Mesendoderm (in vitro differentiated cells): ENCODE results near the gene WDR37.

Experiments used
- DNase-seq: peaks from one replicate; pipeline ENCODE4 v3.0.0; 2013
- H2AK5ac ChIP-seq: 2 replicates; pipeline ENCODE4 v1.6.1; 2013; ENCODE audit warnings: low read length, inconsistent platforms
- H2BK120ac ChIP-seq: 2 replicates; pipeline ENCODE4 v1.6.1; 2013; ENCODE audit warnings: low read depth, mild to moderate bottlenecking, low read length, moderate library complexity, mixed read lengths
- H2BK15ac ChIP-seq: replicated peaks from 2 replicates; pipeline ENCODE4 v1.6.1; 2013; ENCODE audit warnings: low read depth, mild to moderate bottlenecking, moderate library complexity
- H2BK5ac ChIP-seq: 2 replicates; pipeline ENCODE4 v1.6.1; 2013; ENCODE audit warnings: low read length, inconsistent platforms
- H3K18ac ChIP-seq: 2 replicates; pipeline ENCODE4 v1.6.1; 2013; ENCODE audit warnings: mild to moderate bottlenecking, low read length, mixed read lengths
- H3K23ac ChIP-seq: one replicate; pipeline ENCODE4 v1.6.1; 2013; ENCODE audit warnings: low read length
- H3K27ac ChIP-seq: 2 replicates; pipeline ENCODE4 v1.5.1; 2013; ENCODE audit warnings: low read depth, mild to moderate bottlenecking, inconsistent platforms, low read length, moderate library complexity
- H3K27me3 ChIP-seq: 2 replicates; pipeline ENCODE4 v1.6.1; 2013; ENCODE audit warnings: low read length, control low read depth, mild to moderate bottlenecking, inconsistent platforms; ENCODE audit not compliant: insufficient read depth, poor library complexity
- H3K36me3 ChIP-seq: 2 replicates; pipeline ENCODE4 v1.6.1; 2013; ENCODE audit warnings: low read length, inconsistent platforms; ENCODE audit not compliant: control insufficient read depth, insufficient read depth
- H3K4ac ChIP-seq: one replicate; pipeline ENCODE4 v1.6.1; 2013; ENCODE audit warnings: low read depth, mild to moderate bottlenecking, low read length, moderate library complexity
- H3K4me1 ChIP-seq: 2 replicates; pipeline ENCODE4 v1.6.1; 2013; ENCODE audit warnings: low read depth, low read length, inconsistent platforms; ENCODE audit not compliant: control insufficient read depth
- H3K4me2 ChIP-seq: 2 replicates; pipeline ENCODE4 v1.6.1; 2013; ENCODE audit warnings: low read length
- H3K4me3 ChIP-seq: 2 replicates; pipeline ENCODE4 v1.5.1; 2013; ENCODE audit warnings: mild to moderate bottlenecking, low read length
- H3K56ac ChIP-seq: one replicate; pipeline ENCODE4 v1.6.1; 2013; ENCODE audit warnings: low read length
- H3K79me1 ChIP-seq: 2 replicates; pipeline ENCODE4 v1.6.1; 2013; ENCODE audit warnings: low read length, inconsistent platforms
- H3K79me2 ChIP-seq: 2 replicates; pipeline ENCODE4 v1.6.1; 2013; ENCODE audit warnings: mild to moderate bottlenecking, low read length; ENCODE audit not compliant: control insufficient read depth, insufficient read depth
- H3K9ac ChIP-seq: 2 replicates; pipeline ENCODE4 v1.6.1; 2013; ENCODE audit warnings: low read length, inconsistent platforms
- H4K5ac ChIP-seq: one replicate; pipeline ENCODE4 v1.6.1; 2013; ENCODE audit warnings: low read length
- H4K8ac ChIP-seq: one replicate; pipeline ENCODE4 v1.6.1; 2013; ENCODE audit warnings: low read depth, mild to moderate bottlenecking, control low read depth, low read length, moderate library complexity
- WGBS: extraction: QIAGEN DNeasy Blood & Tissue Kit; methylation state at CpG from one replicate; pipeline ENCODE4 v1.1.7; 2013; ENCODE audit warnings: low lambda C conversion rate, missing lambda C conversion rate; ENCODE audit not compliant: insufficient coverage; ENCODE audit errors: extremely low coverage; 5-methylcytosine and 5-hydroxymethylcytosine counted together

WDR37 gene

GRCh38 chr10:1054684-1055083, 1.5 kb upstream of the WDR37 start:
- H4K5ac ChIP-seq: no peak overlapping the region
- H2BK120ac ChIP-seq: no peak overlapping the region
- H3K79me2 ChIP-seq: peaks cover 56% of the 10 kb centered on the region
- no peak overlapping the region for H2BK5ac ChIP-seq
- DNase-seq: no peak
- H3K27me3 ChIP-seq: no peaks in the 10 kb centered on the region
- H3K36me3 ChIP-seq: no peaks in the 10 kb centered on the region
- H2BK15ac ChIP-seq: no peak overlapping the region
- peaks cover 17% of the 10 kb centered on the region for H3K79me1 ChIP-seq
- no peak overlapping the region for H3K4me3 ChIP-seq
- H3K4me1 ChIP-seq: peaks cover 2% of the 10 kb centered on the region
- peak overlapping the region; percentile 38 for H3K9ac ChIP-seq
- H3K18ac ChIP-seq: no peak overlapping the region
- H2AK5ac ChIP-seq: no peak overlapping the region
- no peak overlapping the region for H3K4ac ChIP-seq
- WGBS: no CpG with 5 or more reads among the region's 6 CpGs
- peak overlapping the region; percentile 76 for H3K56ac ChIP-seq
- H3K23ac ChIP-seq: no peak overlapping the region
- no peak overlapping the region for H3K27ac ChIP-seq
- peak overlapping the region; percentile 14 for H3K4me2 ChIP-seq
- H4K8ac ChIP-seq: no peak overlapping the region

DNA sequence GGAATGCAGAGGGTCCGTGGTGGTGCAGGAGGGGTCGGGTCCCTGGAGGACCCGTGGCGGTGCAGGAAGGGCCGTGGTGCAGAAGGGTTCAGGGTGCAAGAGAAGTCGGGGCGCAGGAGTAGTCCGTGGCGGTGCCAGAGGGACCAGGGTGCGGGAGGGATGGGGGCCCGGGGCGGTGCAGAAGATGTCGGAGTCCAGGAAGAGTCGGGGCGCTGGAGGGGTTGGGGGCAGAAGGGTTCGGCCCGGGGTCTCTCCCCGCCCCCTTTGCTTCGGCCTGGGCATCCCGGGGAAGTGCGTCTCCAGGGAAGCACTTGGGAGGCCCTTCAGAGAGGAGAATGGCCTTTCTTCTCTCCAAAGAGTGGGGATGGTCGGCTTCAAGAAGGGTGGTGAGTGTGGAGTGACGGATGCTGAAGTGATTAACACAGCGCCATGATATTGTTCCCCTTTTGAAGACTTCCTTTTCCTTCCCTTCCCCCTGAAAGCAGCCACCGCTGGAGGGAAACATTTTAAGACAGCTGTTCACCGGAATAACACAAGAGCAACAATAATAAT, 997 bp downstream of the WDR37 start:
- H2BK15ac ChIP-seq: no peak overlapping the region
- H3K36me3 ChIP-seq: no peaks in the 10 kb centered on the region
- peak overlapping the region; percentile 52 for H3K4me3 ChIP-seq
- H4K8ac ChIP-seq: no peak overlapping the region
- no peaks in the 10 kb centered on the region for H3K27me3 ChIP-seq
- H3K79me1 ChIP-seq: peaks cover 24% of the 10 kb centered on the region
- no peak overlapping the region for H2BK5ac ChIP-seq
- no CpG with 5 or more reads among the region's 26 CpGs for WGBS
- no peak overlapping the region for H3K4ac ChIP-seq
- H3K27ac ChIP-seq: no peak overlapping the region
- H3K9ac ChIP-seq: peak overlapping the region; percentile 73
- H3K4me1 ChIP-seq: no peaks in the 10 kb centered on the region
- peak; percentile 35 for DNase-seq
- H2AK5ac ChIP-seq: no peak overlapping the region
- H3K18ac ChIP-seq: no peak overlapping the region
- H3K79me2 ChIP-seq: peaks cover 59% of the 10 kb centered on the region
- no peak overlapping the region for H4K5ac ChIP-seq
- peak overlapping the region; percentile 88 for H3K56ac ChIP-seq
- no peak overlapping the region for H3K23ac ChIP-seq
- H2BK120ac ChIP-seq: no peak overlapping the region
- H3K4me2 ChIP-seq: peak overlapping the region; percentile 81

DNA sequence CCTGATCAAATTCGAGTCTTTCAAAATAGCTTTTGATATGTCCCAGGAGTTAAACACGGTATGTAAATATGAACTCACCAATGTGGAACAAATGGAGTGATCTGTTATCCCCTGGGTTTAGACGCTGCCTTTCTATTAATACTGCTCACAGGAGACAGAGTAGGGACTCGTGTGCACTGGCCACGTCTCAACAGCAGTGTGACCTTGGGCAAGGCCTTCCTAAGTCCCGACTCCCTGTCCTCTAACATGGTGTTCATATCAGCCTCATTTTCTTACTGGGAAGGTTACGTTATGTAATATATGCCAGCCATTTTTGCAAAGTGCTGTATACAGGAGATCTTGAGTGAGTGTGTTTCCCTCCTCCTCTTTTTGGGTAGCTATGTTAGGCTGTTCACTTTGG, 1.8 kb downstream of the WDR37 start:
- no peak for DNase-seq
- H3K79me1 ChIP-seq: peaks cover 21% of the 10 kb centered on the region
- no peak overlapping the region for H3K23ac ChIP-seq
- H3K56ac ChIP-seq: peak overlapping the region; percentile 47
- no peak overlapping the region for H3K27ac ChIP-seq
- no peak overlapping the region for H3K4me3 ChIP-seq
- no peak overlapping the region for H3K4me2 ChIP-seq
- no peak overlapping the region for H2AK5ac ChIP-seq
- H3K4ac ChIP-seq: no peak overlapping the region
- no peaks in the 10 kb centered on the region for H3K36me3 ChIP-seq
- no peak overlapping the region for H4K8ac ChIP-seq
- no peak overlapping the region for H2BK120ac ChIP-seq
- H3K18ac ChIP-seq: no peak overlapping the region
- H3K9ac ChIP-seq: no peak overlapping the region
- no peaks in the 10 kb centered on the region for H3K27me3 ChIP-seq
- H3K4me1 ChIP-seq: no peaks in the 10 kb centered on the region
- H3K79me2 ChIP-seq: peaks cover 52% of the 10 kb centered on the region
- H2BK15ac ChIP-seq: no peak overlapping the region
- H2BK5ac ChIP-seq: no peak overlapping the region
- H4K5ac ChIP-seq: no peak overlapping the region
- no CpG with 5 or more reads among the region's 7 CpGs for WGBS

DNA sequence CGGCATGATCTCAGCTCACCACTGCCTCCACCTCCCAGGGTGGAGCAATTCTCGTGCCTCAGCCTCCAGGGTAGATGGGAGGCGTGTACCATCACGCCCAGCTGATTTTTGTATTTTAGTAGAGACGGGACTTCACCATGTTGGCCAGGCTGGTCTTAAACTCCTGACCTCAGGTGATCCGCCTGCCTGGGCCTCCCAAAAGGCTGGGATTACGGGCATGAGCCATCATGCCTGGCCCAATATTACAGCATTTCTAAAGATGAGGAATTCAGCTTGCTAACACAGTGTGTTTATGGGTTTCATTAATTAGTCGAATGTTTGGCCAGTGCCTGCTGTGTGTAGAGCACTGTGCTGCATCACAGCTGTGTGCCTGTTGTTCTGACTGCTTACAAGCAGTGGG, 3.7 kb downstream of the WDR37 start:
- no peak overlapping the region for H3K56ac ChIP-seq
- WGBS: no CpG with 5 or more reads among the region's 8 CpGs

DNA sequence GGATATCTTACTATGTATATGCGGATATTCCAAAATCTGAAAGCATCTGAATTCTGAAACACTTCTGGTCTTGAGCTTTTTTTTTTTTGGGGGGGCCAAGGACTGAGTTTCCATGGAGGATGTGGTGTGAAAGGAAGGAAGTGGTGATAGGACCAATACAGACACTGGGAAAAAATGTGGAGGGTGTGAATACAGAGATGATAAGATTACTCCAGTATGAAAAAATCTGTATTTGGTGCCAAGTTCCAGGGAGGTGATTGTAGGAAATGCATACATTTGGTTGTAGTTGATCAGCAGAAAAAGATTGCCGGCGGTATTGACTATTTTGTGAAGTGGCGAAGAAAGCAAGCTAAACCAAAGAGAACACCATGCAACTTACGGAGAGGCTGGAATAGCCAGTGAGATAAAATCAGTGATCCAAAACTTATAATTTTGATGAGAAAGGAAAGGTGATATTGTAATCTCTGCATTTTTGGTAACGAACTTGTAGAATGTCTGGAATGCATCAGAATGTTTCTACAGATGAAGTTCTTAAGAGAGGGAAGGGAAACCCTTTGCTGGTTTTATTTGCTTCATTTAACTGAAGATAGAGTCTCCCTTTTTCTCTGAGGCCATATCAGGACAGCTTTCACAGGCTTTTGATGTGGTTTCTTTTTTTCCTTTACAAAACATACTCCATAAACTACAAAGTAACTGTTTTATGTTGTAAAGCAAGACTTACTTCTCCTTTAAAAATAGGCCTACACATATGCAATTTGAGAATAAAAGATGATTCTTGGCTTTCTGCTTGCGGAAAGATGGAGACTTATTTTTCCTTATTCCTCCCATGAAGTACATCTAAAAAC, 6.0 kb downstream of the WDR37 start:
- Histone ChIP-seq H3K27me3 (no peaks in the 10 kb centered on the region), H4K5ac (no peak overlapping the region), H3K23ac (no peak overlapping the region), H3K4me1 (no peaks in the 10 kb centered on the region), H3K9ac (no peak overlapping the region), H3K36me3 (no peaks in the 10 kb centered on the region), H3K27ac (no peak overlapping the region), H3K18ac (no peak overlapping the region), H3K56ac (no peak overlapping the region), H2BK5ac (no peak overlapping the region), H3K4me2 (no peak overlapping the region), H3K4ac (no peak overlapping the region), H2AK5ac (no peak overlapping the region), H3K4me3 (no peak overlapping the region), H3K79me1 (peaks cover 15% of the 10 kb centered on the region), H2BK15ac (no peak overlapping the region), H4K8ac (no peak overlapping the region), H3K79me2 (peaks cover 22% of the 10 kb centered on the region), H2BK120ac (no peak overlapping the region)
- DNase-seq: peak; percentile 44
- no CpG with 5 or more reads among the region's 7 CpGs for WGBS

More for the DNA sequence above, 3.7 kb downstream of the WDR37 start:
- H2AK5ac ChIP-seq: no peak overlapping the region
- H3K79me2 ChIP-seq: peaks cover 39% of the 10 kb centered on the region
- H3K4me1 ChIP-seq: no peaks in the 10 kb centered on the region
- H3K9ac ChIP-seq: no peak overlapping the region
- no peak for DNase-seq
- H3K27me3 ChIP-seq: no peaks in the 10 kb centered on the region
- no peaks in the 10 kb centered on the region for H3K36me3 ChIP-seq
- no peak overlapping the region for H4K8ac ChIP-seq
- H3K23ac ChIP-seq: no peak overlapping the region
- no peak overlapping the region for H4K5ac ChIP-seq
- peaks cover 17% of the 10 kb centered on the region for H3K79me1 ChIP-seq
- no peak overlapping the region for H2BK5ac ChIP-seq
- no peak overlapping the region for H3K4me3 ChIP-seq
- H2BK120ac ChIP-seq: no peak overlapping the region
- H3K4ac ChIP-seq: no peak overlapping the region
- no peak overlapping the region for H2BK15ac ChIP-seq
- no peak overlapping the region for H3K18ac ChIP-seq
- no peak overlapping the region for H3K4me2 ChIP-seq
- no peak overlapping the region for H3K27ac ChIP-seq
